HG02610 (cell line): ENCODE measurements around the gene FGFRL1.

Source experiments
- ATAC-seq: cut with Tn5 transposase; IDR thresholded peaks from one replicate; pipeline ENCODE4 v1.9.1; 2021; ENCODE audit warnings: mild to moderate bottlenecking, moderate library complexity; ENCODE audit not compliant: unreplicated experiment

FGFRL1 gene, protein sequence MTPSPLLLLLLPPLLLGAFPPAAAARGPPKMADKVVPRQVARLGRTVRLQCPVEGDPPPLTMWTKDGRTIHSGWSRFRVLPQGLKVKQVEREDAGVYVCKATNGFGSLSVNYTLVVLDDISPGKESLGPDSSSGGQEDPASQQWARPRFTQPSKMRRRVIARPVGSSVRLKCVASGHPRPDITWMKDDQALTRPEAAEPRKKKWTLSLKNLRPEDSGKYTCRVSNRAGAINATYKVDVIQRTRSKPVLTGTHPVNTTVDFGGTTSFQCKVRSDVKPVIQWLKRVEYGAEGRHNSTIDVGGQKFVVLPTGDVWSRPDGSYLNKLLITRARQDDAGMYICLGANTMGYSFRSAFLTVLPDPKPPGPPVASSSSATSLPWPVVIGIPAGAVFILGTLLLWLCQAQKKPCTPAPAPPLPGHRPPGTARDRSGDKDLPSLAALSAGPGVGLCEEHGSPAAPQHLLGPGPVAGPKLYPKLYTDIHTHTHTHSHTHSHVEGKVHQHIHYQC

DNA sequence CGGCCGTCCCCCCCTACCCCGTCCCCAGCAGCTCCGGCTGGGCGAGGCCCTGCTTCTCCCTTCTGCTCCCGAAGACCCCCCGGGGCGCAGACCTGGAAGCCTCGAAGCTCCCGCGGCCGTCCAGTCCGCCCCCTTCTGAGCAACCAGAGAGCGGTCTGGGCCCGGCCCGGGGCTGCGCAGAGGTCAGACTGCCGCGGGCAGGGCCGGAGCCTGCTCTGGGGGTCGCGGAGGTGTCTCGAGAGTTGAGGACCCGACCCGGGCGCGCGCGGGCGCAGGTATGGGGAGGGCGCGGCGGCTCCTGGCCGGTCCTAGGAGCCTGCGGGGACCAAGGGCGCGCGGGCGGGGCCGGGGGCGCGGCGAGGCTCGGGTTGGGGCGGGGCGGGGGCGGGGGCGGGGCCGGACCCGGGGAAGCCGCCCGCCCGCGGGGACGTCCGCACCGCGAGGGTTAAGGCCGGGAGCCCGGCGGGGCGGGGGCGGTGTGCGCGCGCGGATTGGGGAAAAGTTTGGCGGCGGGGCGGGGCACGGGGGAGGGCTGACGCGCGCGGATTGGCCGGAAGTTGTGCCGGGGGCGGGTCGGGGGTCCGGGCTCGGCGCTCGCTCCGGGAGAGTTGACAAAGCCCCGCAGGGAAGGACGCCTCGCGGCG is at the start of gene FGFRL1:
TSS of gene FGFRL1 (plus strand) at position 605 of the 644 bp plus-strand sequence. CDS start 860 bp downstream, outside the sequence.
- ATAC-seq: peak; percentile 27

DNA sequence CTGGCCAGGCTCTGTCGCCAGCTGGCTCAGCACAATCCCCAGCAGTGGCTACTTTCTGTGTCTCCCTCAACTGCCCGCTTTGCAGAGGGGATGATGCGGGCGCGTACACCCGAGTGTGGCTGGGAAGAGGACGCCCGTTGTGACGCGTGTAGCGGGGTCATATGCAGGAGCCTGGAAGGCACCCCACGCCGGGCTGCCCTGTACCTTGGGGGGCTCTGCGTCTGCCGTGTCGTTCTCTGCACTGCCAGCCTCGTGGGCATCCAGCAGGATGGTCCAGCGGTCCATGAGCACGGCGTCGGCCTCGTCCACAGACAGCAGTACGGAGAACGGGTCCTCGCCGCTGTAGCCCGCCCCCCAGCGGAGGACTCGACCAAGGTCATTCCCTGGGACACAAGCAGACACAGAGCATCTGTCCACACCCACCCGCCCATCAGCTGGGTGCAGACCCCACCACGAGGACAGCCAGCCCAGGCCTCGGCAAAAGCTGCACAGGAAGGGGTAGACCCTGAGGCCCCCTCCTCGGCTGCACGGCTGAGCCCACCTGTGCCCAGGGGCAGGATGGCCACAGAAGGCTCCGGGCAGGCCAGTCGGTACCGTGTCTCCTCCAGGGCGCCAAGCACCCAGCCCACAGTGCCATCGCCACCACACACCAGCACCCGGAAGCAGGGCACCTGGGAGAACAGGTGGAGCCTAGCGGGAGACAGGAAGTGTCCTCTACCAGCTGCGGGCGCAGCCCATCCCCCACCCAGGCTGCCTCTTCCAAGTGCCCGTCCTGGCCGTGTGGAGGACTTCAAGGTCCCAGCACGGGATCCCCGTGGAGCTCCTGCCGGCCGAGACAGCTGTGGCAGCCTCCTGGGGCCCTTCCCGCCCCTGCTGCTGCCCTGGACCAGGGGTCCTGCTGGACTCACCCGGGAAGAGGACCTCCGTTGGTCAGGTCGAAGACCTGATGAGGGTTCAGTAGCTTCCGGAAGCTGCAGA is 48.9 kb upstream of the FGFRL1 start:
- no peak for ATAC-seq

DNA sequence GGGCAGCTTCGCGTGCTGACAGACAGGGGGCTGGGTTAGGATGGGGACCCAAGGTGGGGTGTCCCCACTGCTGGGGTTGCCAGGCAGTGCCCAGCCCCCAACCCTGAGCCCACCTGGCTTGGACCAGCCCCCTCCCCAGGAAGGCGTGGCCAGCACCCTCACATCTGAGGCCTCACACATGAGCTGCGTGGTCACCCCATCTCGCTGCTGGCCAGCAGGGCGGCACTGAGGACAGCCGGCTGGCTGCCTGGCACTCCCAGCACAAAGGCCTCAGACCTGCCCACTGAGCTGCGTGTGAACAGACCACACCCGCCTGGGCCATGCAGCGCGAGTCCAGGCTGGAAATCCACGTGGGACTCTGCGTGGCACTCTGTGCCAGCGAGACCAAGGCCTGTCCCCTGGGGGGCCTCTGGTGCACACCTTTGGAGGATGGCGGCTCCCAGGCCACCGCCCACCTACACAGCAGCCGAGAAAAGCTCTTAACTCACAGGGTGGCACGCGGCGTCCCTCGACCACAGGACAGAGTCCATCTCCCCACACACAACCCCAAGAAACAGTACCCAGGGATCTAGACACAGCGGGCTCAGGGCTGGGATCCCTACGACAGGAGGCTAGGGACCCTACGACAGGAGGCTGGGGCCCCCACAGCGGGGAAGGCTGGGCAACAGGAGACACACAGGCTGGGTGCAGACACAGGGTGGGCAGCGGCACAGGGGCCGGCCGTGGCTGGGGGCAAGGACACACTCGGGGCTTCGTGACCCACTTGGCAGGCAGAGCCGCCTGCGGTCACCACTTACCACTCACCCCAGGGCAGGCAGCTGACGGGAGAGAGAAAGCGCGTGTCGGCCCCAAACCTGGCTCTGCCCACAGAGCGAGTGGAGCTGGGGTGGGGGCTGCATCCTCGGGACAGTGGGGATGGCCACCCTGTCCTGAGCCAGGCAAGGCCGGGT is 47.9 kb upstream of the FGFRL1 start:
- ATAC-seq: no peak

DNA sequence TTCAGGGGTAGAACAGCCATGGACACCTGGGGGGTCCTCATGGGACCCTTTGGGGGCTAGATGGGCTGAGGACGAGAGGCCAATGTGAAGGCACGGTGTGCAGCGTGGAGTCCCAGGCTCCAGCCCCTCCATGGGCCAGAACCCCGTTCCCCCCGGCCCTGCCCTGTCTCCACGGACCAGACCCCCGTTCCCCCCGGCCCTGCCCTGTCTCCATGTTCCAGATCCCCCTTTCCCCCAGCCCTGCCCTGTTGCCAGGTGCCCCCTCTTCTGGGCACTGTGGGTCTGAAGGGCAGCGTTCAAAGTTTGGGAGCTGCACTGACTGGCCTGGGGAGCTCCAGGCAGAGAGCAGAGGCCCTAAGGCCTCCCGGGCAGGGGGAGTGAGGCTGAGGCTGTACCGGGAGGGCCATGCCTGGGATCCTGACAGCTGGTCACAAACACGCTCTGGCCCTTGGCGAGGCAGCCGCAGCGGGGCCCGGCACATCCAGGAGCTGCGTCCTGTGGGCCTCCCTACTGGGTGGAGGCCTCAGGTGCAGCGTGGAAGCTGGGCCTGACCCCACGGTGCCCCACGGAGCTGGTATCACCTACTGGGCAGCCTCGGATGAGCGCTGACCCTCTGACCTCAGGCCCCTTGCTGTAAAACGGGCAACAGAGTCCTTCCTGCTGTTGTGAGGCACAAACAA is 46.9 kb upstream of the FGFRL1 start:
- no peak for ATAC-seq

DNA sequence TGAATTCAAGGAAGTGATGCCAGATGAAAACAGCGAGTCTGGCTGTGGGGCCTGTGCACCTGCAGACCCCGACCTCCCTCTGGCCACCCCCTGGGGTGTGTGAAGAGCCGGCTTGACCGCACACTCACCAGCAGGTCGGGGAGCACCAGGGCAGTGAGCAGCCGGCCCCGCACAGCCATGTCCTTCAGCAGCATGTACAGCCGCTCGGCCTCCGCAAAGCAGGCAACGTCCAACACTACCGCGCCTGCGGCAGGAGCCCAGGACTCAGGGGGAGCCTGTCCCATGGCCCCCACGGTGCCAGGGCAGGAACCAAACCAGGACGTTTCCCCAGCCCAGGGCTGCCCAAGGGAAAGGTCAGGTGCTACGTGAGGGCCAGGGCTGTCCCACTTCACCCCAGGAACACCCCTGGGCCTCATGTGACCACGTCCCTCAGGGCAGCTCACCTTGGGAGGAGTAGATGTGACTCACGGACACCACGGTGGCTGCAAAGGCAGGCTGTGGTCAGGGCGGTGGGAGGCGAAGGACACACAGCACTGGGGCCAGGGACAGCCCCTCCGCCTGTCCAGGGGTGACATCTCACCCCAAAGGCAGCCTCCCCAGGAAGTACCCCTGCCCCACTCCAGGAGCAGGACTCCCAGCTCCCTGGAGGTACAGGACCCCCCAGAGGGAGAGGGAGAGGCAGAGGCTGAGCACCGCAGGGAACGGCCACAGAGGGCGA is 46.2 kb upstream of the FGFRL1 start:
- no peak for ATAC-seq

DNA sequence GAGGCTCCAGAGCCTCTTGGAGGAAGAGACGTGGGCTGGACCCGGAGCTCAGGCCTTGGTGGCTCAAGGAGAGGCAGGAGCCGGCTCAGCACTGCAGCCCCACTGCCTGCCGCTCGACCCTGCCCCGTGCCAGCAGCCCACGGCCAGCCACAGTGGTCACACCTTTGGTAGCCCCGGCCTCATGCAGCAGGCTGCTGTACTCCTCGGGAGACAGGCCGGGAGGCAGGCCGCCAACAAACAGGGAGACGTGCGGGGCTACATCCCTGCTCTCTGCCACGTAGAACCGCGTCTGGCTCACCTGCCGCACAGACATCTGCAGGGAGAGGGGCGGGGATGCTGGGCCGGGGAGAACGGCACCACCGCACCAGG is 45.7 kb upstream of the FGFRL1 start:
- ATAC-seq: no peak

DNA sequence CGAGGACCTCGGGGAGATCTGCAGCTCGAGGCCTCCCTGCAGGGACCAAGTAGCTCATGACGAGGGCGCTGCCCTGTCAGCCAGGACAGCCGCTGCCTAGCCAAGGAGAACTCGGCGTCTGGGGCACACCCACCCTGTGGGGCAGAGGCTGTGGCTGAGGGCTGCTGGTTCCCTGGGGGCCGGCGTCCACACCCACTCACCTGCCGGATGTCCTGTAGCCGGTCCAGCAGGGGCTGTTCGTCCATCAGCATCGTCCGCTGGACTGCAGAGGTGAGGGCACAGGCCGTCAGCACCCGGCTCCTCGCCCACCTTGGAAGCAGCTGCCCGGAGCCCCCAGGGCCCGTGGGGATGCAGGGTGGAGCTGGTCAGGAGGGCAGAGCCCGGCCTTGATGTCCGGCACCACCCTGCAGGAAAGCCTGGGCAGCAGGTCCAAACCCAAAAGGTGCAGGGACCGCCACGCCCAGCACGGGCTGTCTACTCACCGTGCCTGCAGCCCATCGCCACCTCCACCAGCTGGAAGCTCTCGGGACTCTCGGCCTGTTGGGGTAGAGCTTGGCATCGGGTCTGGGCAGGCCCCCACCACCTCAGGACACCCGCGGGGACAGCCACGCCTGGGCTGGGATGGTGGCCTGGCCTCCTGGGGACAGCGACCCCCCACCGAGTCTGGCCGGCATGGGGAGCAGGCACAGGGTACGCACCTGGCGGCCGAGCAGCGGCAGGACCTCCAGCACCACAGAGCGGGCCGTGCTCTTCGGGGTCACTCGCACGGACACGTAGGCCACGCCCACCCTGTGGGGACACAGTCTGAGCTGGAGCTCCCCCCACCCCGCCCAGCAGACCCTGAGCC is 44.9 kb upstream of the FGFRL1 start:
- ATAC-seq: no peak

DNA sequence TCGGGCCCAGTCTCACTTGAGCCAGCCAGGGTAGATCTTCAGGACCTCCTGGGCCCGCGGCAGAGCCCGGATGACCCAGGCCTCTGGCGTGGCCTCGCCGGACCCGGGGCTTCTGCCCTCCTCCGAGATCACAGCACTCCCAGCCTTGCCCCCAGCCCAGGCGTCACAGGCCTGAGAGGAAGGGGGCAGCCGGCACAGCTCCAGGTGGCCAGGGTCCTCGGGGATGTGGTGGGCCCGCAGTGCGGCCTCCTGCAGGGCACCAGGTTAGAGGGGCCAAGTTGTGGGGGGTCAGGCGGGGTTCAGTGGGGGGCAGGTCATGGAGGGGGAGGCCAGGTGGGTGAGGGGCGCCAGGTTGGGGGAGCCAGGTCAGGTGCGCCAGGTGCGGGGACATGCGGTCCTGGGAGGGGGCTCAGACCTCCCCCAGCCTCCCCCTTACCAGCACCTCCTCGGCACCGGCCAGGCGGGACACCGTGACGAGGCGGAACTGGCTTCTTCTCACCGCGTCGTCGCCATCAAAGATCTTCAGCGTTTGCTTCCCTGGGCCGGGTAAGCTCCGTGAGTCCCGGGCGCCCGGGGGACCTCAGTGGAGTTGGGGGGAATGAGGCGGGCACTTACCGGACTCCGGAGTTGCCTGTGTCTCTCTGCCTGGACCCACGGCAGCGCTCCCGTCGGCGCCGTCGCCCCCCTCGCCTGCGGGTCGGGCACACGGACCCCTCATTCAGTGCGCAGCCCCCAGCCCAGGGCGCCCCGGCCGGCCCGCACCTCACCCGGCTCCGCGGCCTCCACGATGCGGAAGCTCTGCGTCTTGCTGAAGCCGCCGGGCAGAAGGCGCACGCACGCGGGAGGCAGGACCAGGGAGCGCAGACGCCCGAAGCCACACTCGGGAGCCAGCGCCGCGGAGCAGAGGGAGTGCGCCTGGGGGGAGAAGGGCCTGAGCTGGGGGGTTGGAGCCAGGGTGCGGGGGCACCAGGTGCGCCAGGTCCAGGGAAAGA is 44.0 kb upstream of the FGFRL1 start:
- no peak for ATAC-seq

DNA sequence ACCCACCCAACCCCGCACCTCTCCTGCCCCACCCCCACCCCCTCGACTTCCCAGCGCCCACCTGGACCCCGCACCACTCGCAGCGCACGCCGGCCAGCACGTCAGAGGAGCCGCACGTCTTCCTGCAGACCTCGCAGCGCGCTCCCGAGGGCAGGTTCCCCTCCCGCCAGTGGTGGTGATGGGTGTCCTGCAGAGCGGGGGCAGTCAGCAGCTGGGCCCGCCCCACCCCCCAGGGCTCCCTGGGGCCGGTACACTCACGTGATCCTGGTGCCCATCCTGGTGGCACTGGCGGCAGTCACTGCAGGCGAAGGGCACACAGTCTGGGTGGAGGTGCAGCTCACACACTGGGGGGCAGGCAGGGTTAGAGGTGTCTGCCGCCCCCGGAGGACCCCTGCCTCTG is 43.2 kb upstream of the FGFRL1 start:
- no peak for ATAC-seq

DNA sequence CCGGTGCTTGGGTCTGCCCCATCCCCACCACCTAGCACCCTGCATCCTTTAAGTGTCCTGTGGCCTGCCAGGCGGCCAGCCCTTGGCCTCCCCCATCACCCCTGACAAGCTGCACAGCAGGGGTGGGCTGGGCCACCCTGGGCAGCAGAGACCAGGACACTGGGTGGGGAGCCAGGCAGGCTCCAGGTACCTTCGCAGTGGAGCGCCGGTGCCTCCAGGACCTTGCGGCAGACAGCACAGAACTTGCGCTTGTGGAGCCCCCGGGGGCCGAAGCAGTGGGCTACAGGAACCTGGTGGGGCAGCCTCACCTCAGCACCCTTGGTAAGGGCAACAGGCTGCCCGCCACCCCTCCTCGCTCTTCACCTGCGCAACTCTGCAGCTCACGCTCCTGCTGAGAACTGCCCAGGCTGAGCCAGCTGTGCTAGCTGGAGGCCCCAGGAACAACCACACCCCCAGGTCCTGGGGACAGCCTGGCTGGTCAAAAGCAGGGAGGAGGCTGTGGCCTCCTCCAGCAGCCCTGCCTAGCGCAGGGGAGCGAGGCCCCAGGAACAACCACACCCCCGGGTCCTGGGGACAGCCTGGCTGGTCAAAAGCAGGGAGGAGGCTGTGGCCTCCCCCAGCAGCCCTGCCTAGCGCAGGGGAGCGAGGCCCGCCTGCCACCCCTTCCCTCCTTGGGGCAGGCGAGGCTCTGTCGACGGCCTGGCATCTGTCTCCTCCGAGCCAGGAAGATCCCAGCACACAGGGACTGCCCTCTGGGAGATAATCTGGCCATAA is 42.6 kb upstream of the FGFRL1 start:
- no peak for ATAC-seq

DNA sequence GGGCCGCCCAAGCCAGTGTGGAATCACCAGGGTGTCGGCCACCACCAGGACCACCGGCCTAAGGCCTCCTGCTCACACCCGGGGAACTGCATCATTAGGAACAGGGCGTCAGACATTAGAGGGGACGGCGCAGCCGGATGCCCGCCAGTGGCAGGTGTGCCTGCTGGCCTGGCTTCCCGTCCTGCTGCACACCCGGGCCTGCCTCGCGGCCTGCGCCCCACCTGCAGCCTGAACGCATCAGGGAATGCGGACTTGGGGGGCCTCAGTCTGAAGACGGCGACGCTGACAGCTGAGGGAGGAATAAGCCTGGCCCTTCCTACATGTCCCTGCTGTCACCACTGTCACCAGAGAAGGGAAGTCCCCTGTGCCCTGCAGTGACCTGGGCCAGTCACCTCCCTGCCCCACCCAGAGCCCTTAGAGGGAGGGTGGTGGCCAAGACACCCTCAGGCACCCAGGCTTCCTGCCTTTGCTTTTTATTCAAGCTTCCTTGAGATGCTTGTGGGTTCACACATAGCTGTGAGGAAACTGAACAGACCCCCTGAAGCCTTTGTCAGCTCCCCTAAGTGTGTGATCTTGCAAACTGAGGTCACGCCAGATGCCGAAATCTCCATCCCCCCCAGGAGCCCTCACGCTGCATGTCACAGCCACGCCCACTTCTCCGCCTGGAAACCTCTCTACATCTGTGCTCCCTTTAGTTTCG is 41.2 kb upstream of the FGFRL1 start:
- no peak for ATAC-seq

DNA sequence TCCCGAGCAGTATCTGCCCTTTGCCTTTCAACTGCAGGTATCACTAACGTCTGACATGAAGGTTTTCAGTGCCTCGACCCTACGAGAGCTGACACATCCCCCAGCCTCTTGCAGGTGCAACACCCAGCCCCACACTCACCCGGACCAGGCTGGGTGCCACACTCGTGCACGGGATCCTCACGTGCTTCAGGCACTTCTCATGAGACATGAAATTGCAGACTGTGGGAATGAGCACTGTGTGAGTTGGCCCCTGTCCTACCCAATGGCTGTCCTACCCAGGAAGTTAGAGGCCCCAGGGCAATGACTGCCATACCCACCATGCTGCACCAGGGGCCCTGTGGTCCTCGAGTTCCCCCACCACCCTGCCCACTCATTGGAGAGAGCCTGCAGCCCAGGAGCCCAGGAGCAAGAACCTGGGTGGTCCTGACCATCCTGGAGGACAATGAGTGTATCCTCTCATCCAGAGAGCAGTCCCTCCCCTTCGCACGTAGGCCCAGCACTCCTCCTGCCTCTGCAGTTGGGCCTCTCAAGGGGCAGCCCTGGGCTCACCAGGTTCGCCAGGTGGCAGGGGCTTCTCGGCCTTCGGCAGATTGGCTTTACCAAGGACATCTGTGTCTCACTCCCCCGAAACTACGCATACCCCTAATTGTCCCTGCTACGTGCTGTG is 40.4 kb upstream of the FGFRL1 start:
- no peak for ATAC-seq

DNA sequence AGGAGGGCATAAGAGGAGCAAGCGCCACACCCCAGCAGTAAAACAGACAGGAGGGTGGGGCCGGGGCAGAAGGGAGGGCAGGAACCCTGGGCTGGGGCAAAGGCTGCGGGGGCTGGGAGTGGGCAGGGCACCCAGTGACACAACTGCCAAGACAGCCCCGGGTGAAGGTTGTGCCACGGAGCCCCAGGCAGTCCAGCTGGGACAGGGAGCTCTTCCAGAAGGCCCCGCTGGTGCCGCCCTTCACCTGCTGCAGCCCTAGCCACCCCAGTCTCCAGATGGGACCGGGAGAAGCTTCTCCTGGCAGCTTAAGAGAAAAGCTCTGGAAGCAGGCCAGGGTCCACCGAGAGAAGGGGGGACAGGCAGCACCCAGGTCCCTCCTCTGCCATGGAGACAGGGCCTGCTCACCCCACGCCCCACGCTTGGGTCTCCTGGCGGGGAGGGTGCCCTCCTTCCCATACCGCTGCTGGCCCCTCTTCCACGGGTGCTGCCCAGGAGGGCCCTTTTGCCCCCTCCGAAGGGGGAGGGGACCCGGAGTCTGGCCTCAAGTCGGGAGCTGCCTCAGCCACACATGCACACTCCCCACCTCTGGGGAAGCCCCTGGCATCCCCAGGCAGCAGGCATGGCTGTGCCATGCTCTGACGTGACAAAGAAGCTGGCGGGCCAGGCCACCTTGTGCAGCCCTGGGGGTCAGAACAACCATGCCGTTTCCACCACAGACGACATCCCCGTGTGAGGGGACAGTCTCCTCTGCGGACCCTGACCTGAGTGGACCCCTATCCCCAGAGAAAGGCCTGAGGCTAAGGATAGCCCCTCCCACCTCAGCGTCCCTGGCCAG is 39.5 kb upstream of the FGFRL1 start:
- ATAC-seq: no peak
